Heart left ventricle (tissue), 16 donors: ENCODE data around the gene CSTA. TPM values are rescaled to one million over a fixed set of nuclear protein-coding genes. Genes with fewer than 3 reads are reported as not detected.

Experiments
- ATAC-seq, 4 donors: fragments of 200-7000 bp; cut with Tn5 transposase; one replicate each; pipeline ENCODE4 v1.9.1; 2020 to 2022; ENCODE audit warnings: moderate library complexity in 4 of 4, mild to moderate bottlenecking in 3 of 4, moderate number of reproducible peaks in 1 of 4
- DNase-seq, 5 donors: peaks; one replicate each; pipeline ENCODE4 v3.0.0-alpha.2; 2020
- H3K27ac ChIP-seq, 12 donors: fragments of 200-600 bp; sonication (generic) in 4 of 12; one replicate each; pipeline versions ENCODE4 v1.5.0 to v1.8.0; 2016 to 2022; ENCODE audit warnings: mild to moderate bottlenecking in 2 of 12
- H3K27me3 ChIP-seq, 9 donors: fragments of 200-600 bp; sonication (generic) in 2 of 9; one replicate each; pipeline versions ENCODE4 v1.5.1 to v1.8.0; 2016 to 2022; ENCODE audit warnings: mild to moderate bottlenecking in 3 of 9
- H3K36me3 ChIP-seq, 9 donors: fragments of 200-600 bp; sonication (generic) in 2 of 9; one replicate each; pipeline versions ENCODE4 v1.5.0 to v1.8.0; 2018 to 2022; ENCODE audit warnings: mild to moderate bottlenecking in 2 of 9
- H3K4me1 ChIP-seq, 12 donors: fragments of 200-600 bp; sonication (generic) in 4 of 12; one replicate each; pipeline versions ENCODE4 v1.5.0 to v1.8.0; 2016 to 2022; ENCODE audit warnings: mild to moderate bottlenecking in 3 of 12
- H3K4me3 ChIP-seq, 12 donors: fragments of 200-600 bp; sonication (generic) in 4 of 12; one replicate each; pipeline versions ENCODE4 v1.5.0 to v1.8.0; 2017 to 2022; ENCODE audit warnings: mild to moderate bottlenecking in 9 of 12, moderate library complexity in 4 of 12
- H3K9me3 ChIP-seq, 12 donors: fragments of 200-600 bp; sonication (generic) in 4 of 12; one replicate each; pipeline versions ENCODE4 v1.5.0 to v1.8.0; 2016 to 2022; ENCODE audit warnings: mild to moderate bottlenecking in 1 of 12
- POLR2A ChIP-seq, 2 donors: fragments of 450-650 bp; IDR thresholded peaks; one replicate each; pipeline ENCODE4 v1.6.1; 2017; ENCODE audit warnings: antibody characterized with exemption in 2 of 2, mild to moderate bottlenecking in 2 of 2, moderate library complexity in 2 of 2
- WGBS, 4 donors: extraction: QIAGEN DNeasy Blood & Tissue Kit in 2 of 4; methylation state at CpG; one replicate each; pipeline versions ENCODE4 v1.1.5 to v1.1.7; 2013 to 2018; 5-methylcytosine and 5-hydroxymethylcytosine counted together
- intact Hi-C, 10 donors: fragments of 100-400 bp; cut with DNase I; formaldehyde crosslinking; loops; one replicate each; pipeline versions ENCODE4 v1.11.1 to v1.14.2; 2022
- polyA plus RNA-seq, 2 donors: library from polyadenylated mRNA; stranded (reverse); fragments of 200-250 nt; gene quantifications; one replicate each; pipeline ENCODE4 v1.2.3, GENCODE V29; 2013
- total RNA-seq, 9 donors: library from RNA; depleted of rRNA in 2 of 9; stranded (reverse); fragments of >200 nt in 2 of 9; fragmentation: NEBNext Ultra II Directional in 3 of 9; extraction: Animal tissue kit (Norgen Biotek cat#: 25700) in 3 of 9; gene quantifications; one replicate each; pipeline versions ENCODE4 v1.1.0 to v1.2.4, GENCODE V29; 2016 to 2023
- TF ChIP-seq, protein P1 (sequence below), 12 donors: fragments of 200-600 bp; sonication (generic) in 4 of 12; IDR thresholded peaks; one replicate each; pipeline versions ENCODE4 v1.5.0 to v1.8.0; 2018 to 2022; ENCODE audit warnings: antibody characterized with exemption in 12 of 12, mild to moderate bottlenecking in 5 of 12
- donor health status: ischemic (EF 13 %, LVEDD 7.1; RV severe dilation, severe dysfunction).
- donor health status: healthy with polysubstance abuse.
- donor health status: DM: no; HTN: yes; CAD: no.
- donor health status: DM: no; HTN: no; CAD: no.
- donor health status: ischemic (EF 25% LVEDD 6.9; RV normal size, moderate dysfunction).
- donor health status: ischemic (EF 25% LVEDD 5.7; RV mildly dilated, moderate dysfunction).
- donor health status: healthy.
- donor health status: DM: yes; HTN: yes; CAD: no.
- donor health status: ischemic (EF 35%, LVEDD 5.7; RV mildly dilated, moderate dysfunction).
- donor health status: nonischemic (EF 11% LVEDD 7.7; RV severe dilation, severe dysfunction).
- donor health status: DM: yes; HTN: yes; CAD: no.
- donor health status: PGD.
- donor health status: ischemic (EF 29% LVEDD 5.4; RV normal size, mild dysfunction).
- donor health status: nonischemic (EF 23%, LVEDD 6.1; RV moderate dilation, normal function).

CSTA gene
- total and polyA plus RNA-seq, 11 donors, result 0.33 to 8.9 (median 0.96) TPM; not detected in 1

DNA sequence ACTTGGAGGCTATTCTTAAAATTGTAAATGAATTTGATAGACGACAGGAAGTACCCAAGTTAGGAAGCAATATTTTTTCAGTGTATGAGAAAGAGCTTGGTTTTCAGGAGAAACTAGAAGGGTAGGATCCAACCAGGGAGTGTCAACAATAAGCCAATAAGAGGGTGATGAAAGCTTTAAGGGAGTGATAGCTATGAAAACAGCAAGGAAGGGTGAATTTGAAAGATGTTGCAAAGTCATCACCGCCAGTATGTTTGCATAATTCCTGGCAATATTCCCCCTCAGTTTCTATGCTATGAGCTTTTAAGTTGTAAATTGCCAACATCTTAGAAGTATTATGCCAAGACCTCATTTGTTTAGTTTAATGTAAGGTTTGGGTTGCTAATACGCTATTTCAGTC is 11.8 kb upstream of the CSTA start:
- peaks cover 0 to 9% (median 0%) of the 10 kb centered on the region in 12 donors for H3K4me1 ChIP-seq
- no peaks in the 10 kb centered on the region for H3K36me3 ChIP-seq
- WGBS, 4 donors, result 69 to 82% (median 72%) methylated on average over 3 of the region's 3 CpGs
- no peak for TF ChIP-seq POLR2A (IDR thresholded peaks at IDR 0.05)
- TF ChIP-seq, protein P1, sequence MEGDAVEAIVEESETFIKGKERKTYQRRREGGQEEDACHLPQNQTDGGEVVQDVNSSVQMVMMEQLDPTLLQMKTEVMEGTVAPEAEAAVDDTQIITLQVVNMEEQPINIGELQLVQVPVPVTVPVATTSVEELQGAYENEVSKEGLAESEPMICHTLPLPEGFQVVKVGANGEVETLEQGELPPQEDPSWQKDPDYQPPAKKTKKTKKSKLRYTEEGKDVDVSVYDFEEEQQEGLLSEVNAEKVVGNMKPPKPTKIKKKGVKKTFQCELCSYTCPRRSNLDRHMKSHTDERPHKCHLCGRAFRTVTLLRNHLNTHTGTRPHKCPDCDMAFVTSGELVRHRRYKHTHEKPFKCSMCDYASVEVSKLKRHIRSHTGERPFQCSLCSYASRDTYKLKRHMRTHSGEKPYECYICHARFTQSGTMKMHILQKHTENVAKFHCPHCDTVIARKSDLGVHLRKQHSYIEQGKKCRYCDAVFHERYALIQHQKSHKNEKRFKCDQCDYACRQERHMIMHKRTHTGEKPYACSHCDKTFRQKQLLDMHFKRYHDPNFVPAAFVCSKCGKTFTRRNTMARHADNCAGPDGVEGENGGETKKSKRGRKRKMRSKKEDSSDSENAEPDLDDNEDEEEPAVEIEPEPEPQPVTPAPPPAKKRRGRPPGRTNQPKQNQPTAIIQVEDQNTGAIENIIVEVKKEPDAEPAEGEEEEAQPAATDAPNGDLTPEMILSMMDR (IDR thresholded peaks at IDR 0.05), result no peak
- H3K27ac ChIP-seq, result no peak overlapping the region
- DNase-seq (no peak), ATAC-seq (no peak)
- H3K27me3 ChIP-seq, result peaks cover 0 to 9% (median 0%) of the 10 kb centered on the region in 9 donors
- intact Hi-C loops, result no loop called here
- no peaks in the 10 kb centered on the region for H3K9me3 ChIP-seq
- no peak overlapping the region for H3K4me3 ChIP-seq

DNA sequence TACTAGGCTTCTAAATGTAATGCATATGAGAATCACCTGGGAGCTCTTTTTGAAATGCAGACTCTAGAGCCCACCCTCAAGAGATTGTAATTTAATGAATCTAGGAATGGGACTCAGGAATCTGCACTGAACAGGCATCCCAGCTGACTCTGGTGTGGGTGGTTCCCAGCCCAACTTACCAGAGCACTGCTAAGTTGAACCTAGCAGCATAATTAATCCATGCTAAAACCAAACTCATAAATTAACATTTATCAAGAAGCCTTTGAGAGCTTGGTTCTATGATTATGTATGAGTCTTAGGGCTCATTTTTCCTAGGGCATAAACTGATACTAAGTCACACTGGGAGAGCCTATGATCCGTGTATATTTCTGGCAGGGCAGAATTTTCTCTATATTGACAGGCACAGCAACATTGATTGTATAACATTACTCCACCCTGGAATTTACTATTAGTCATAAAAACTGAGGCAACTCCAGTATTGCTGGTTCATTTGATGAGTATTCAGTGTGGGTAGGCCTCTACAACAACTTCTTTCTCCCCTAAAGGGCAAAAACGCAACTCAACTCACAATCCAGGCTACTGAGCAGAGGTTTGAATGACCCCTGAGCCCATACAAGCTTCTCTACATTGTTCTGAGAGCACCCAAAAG is 10.7 kb upstream of the CSTA start:
- H3K27me3 ChIP-seq, result peaks cover 0 to 6% (median 0%) of the 10 kb centered on the region in 9 donors
- no peaks in the 10 kb centered on the region for H3K36me3 ChIP-seq
- intact Hi-C loops, result no loop called here
- H3K27ac ChIP-seq, result no peak overlapping the region
- TF ChIP-seq, protein P1 (IDR thresholded peaks at IDR 0.05), result no peak
- no peak for TF ChIP-seq POLR2A (IDR thresholded peaks at IDR 0.05)
- H3K9me3 ChIP-seq, result peaks cover 0 to 9% (median 0%) of the 10 kb centered on the region in 12 donors
- H3K4me1 ChIP-seq, result peaks cover 0 to 9% (median 0%) of the 10 kb centered on the region in 12 donors
- DNase-seq (no peak), ATAC-seq (no peak)
- H3K4me3 ChIP-seq, result no peak overlapping the region
- 77 to 90% (median 78%) methylated on average over 2 of the region's 2 CpGs for WGBS, 4 donors

DNA sequence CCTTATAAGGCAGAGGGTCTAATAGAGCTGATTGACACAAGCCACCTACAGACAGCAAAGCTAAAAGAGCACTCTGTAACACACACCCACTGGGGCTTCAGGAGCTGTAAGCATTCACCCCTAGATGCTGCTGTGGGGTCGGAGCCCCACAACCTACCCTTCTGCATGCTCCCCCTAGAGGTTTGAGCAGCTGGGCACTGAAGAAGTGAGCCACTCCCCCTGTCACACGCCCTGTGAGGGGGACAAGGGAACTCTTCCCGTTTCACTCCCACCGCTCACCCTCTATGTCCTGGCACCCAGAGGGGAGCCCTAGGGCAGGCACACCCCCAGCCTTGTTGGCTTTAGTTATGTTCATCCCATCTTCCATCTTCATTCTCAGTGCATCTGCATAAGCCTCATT is 9.4 kb upstream of the CSTA start:
- Histone ChIP-seq H3K27ac (no peak overlapping the region), H3K36me3 (no peaks in the 10 kb centered on the region), H3K9me3 (peaks cover 0 to 21% (median 0%) of the 10 kb centered on the region in 12 donors), H3K4me3 (no peak overlapping the region), H3K4me1 (peaks cover 0 to 9% (median 0%) of the 10 kb centered on the region in 12 donors), H3K27me3 (peaks cover 0 to 6% (median 0%) of the 10 kb centered on the region in 9 donors)
- 20 to 49% (median 34%) methylated on average over 4 of the region's 4 CpGs for WGBS, 4 donors
- ATAC-seq (no peak), DNase-seq (no peak)
- intact Hi-C loops, result no loop called here
- TF ChIP-seq, protein P1 (IDR thresholded peaks at IDR 0.05), result no peak
- TF ChIP-seq POLR2A (IDR thresholded peaks at IDR 0.05), result no peak

DNA sequence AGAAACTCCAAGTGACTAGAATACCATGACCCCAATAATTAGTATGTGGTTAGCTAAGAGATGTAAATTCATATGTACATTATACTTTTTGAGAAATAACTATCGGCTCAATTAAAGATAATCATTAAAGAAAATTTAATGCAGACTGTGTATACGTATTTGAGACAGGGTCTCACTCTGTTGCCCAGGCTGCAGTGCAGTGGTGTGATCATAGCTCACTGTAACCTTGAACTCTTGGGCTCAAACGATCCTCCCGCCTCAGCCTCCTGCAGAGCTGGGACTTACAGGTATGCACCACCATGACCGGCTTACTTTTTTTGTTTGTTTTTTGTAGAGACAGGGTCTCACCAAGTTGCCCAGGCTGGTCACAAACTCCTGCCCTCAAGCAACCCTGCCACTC is 8.7 kb upstream of the CSTA start:
- TF ChIP-seq, protein P1 (IDR thresholded peaks at IDR 0.05), result no peak
- TF ChIP-seq POLR2A (IDR thresholded peaks at IDR 0.05), result no peak
- peaks cover 0 to 24% (median 0%) of the 10 kb centered on the region in 12 donors for H3K9me3 ChIP-seq
- no peaks in the 10 kb centered on the region for H3K36me3 ChIP-seq
- H3K4me3 ChIP-seq, result no peak overlapping the region
- intact Hi-C loops, result no loop called here
- no peak for ATAC-seq
- no peak for DNase-seq
- H3K27me3 ChIP-seq, result peaks cover 0 to 6% (median 0%) of the 10 kb centered on the region in 9 donors
- WGBS, 4 donors, result 68 to 90% (median 82%) methylated on average over 5 of the region's 5 CpGs
- peaks cover 0 to 9% (median 0%) of the 10 kb centered on the region in 12 donors for H3K4me1 ChIP-seq
- H3K27ac ChIP-seq, result no peak overlapping the region
